ENCODE results near the gene SHB.

SHB gene

DNA sequence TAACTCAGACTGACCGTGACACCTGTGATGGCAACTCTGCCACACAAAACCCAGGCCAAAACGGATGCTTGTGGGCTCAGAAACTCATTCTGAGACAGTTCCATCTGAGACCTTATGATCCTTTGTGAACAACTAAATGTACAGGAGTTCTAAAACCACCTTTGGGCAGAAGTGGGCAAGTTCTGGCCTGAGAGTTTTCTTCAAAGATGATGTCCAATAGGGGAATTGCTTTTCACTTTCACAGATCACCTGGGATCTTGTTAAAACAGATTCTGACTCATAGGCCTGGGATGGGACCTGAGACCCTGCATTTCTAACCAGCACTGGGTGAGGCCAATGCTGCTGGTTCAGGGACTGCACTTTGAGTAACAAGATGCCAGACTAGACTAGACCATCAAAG, 97.3 kb downstream of the SHB start:
- TF ChIP-seq POLR2AphosphoS5 (IDR thresholded peaks at IDR 0.05; ENCODE audit: low read depth, low read length) (no peak), SIN3A (IDR thresholded peaks at IDR 0.05; ENCODE audit: borderline replicate concordance, insufficient read depth, low read length) (no peak), FOXP2 (optimal IDR thresholded peaks at IDR 0.05; ENCODE audit: borderline replicate concordance, extremely low read depth, extremely low read length, insufficient read depth) (no peak), TAF1 (IDR thresholded peaks at IDR 0.05; ENCODE audit: borderline replicate concordance, insufficient read depth, low read length) (no peak), REST (IDR thresholded peaks at IDR 0.05; ENCODE audit: insufficient read depth in 1 of 2, low read depth in 2 of 2, low read length in 2 of 2) (no peak)

- no peak for TF ChIP-seq FOXP2 (optimal IDR thresholded peaks at IDR 0.05; ENCODE audit: borderline replicate concordance, extremely low read depth, extremely low read length, insufficient read depth)
- no peak for TF ChIP-seq REST (IDR thresholded peaks at IDR 0.05; ENCODE audit: insufficient read depth in 1 of 2, low read depth in 2 of 2, low read length in 2 of 2)
- TF ChIP-seq TAF1 (IDR thresholded peaks at IDR 0.05; ENCODE audit: borderline replicate concordance, insufficient read depth, low read length): no peak
Observed at GRCh38 chr9:37971108-37971459, 97.9 kb downstream of the SHB start.

GRCh38 chr9:37970301-37971107, 98.5 kb downstream of the SHB start:
- no peak for TF ChIP-seq REST (IDR thresholded peaks at IDR 0.05; ENCODE audit: insufficient read depth in 1 of 2, low read depth in 2 of 2, low read length in 2 of 2)
- no peak for TF ChIP-seq SIN3A (IDR thresholded peaks at IDR 0.05; ENCODE audit: borderline replicate concordance, insufficient read depth, low read length)
- TF ChIP-seq POLR2AphosphoS5 (IDR thresholded peaks at IDR 0.05; ENCODE audit: low read depth, low read length): no peak
- TF ChIP-seq FOXP2 (optimal IDR thresholded peaks at IDR 0.05; ENCODE audit: borderline replicate concordance, extremely low read depth, extremely low read length, insufficient read depth): no peak
- no peak for TF ChIP-seq TAF1 (IDR thresholded peaks at IDR 0.05; ENCODE audit: borderline replicate concordance, insufficient read depth, low read length)

GRCh38 chr9:37969558-37970300, 99.3 kb downstream of the SHB start:
- TF ChIP-seq TAF1 (IDR thresholded peaks at IDR 0.05; ENCODE audit: borderline replicate concordance, insufficient read depth, low read length) (no peak), SIN3A (IDR thresholded peaks at IDR 0.05; ENCODE audit: borderline replicate concordance, insufficient read depth, low read length) (no peak), FOXP2 (optimal IDR thresholded peaks at IDR 0.05; ENCODE audit: borderline replicate concordance, extremely low read depth, extremely low read length, insufficient read depth) (no peak), REST (IDR thresholded peaks at IDR 0.05; ENCODE audit: insufficient read depth in 1 of 2, low read depth in 2 of 2, low read length in 2 of 2) (no peak), POLR2AphosphoS5 (IDR thresholded peaks at IDR 0.05; ENCODE audit: low read depth, low read length) (no peak)
